Stimulated activated CD4-positive, alpha-beta T cell treated with anti-CD3 and anti-CD28 coated beads, TNF-alpha, amount 100 ng/mL, for 24 hours (primary cell): ENCODE results near the gene COL6A6.

Experiments
- DNase-seq, 3 experiments: peaks; one replicate each; pipeline ENCODE4 v3.0.0-alpha.2; 2020; ENCODE audit warnings: low read depth in 3 of 3

Gene COL6A6

DNA sequence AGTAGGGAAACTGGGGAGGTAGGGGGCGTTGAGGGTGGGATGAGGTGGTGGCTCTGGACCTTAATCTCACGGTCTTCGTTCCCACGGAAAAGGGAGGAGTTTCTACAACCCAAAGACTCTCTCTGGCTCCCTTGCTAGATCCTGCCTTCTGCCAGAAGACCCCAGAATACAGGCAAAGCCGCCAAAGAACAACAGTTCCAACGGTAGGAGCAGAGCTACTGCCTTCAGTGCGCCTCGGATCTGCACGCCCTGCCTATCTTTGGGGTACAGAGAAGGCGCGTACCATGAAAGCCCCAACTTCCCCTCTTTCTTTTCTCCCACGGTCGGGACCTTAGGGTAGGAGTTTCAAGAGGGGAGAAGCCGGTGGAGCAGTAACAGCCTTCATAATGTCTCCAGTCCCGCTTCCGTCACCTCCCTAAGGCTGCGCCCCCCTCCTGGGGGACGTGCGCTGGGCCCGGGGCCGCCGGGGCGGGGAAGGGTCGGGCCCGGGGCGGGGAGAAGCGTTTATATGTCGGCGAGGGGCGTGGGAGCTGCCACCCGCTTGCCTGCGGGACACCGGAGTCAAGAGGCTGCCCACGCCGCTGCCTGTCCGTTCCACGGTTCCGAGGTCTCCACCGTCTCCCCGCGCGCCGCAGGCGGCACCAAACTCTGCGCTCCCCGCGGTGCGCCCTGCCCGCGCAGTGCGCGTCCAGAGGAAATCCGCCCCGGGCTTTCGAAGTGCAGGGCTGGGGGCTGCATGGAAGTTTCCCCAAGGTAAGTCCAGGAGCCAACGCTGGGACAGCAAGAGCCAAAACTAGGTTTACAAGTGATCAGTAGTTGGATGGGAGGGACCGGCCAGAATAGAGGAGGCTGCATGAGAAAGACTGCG lies at the start of gene COL6A6:
COL6A6 (plus strand) TSS at position 533 of the 868 bp plus-strand sequence. CDS start 43,188 bp downstream, outside the sequence.
- no peak for DNase-seq

DNA sequence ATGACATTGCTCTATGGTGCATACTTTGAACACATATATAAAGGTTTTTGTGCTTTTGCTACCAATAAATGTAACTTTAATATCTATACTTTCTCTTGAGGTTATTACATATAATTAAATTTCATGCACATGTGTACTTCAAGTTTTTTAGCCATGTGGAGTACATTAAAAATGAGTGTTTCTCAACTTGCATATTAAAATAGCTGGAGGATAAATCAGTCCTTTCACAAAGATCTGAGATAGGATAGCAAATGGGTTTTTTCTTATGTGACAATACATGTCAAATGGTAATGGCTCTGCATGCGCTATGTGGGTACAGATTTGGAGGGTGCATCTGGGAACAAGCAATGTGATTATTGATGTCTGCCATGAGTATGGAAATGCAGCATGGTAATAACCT lies 48.7 kb upstream of the COL6A6 start:
- DNase-seq = no peak

DNA sequence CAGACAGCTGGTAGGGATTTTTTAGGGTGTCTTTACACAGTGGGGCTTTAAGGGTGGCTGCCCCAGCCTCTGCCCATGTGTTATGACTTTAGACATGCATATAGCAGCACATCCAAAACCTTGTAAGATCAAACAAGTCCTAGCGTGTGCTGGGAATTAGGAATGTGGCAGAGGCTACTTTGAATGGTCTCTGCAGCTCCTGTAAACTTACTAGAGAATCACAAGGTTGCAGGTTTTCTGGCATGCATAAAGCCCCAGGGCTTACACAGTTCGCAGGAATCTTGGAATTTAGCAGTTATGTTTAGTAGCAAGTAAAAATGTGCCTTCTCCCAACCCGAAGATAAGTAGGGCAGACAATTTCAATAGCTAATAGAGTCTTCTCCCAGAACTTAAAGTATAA lies 46.9 kb upstream of the COL6A6 start:
- no peak for DNase-seq

- DNase-seq = no peak
Observed at GRCh38 chr3:130473416-130473815, 43.6 kb upstream of the COL6A6 start.

DNA sequence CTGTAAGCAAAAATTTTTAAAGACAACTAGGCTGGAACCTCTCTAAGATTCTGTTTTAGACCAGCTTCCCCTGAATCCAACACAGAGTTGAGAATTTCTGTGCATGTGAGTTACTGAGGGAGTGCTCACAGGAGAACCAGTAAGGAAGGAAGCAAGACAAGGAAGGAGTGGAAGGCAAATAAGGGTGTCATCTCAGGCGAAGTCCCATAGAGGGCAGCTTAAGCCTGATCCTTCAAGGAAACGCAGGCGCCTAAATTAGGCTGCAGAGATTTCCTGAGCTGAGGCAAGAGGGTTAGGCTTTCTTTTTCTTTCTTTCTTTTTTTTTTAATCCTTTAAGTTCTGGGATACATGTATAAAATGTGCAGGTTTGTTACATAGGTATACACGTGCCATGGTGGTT lies 36.2 kb upstream of the COL6A6 start:
- no peak for DNase-seq

GRCh38 chr3:130488288-130488687 lies 28.7 kb upstream of the COL6A6 start:
- no peak for DNase-seq

GRCh38 chr3:130488769-130489450 lies 28.1 kb upstream of the COL6A6 start:
- no peak for DNase-seq

GRCh38 chr3:130490241-130490640 lies 26.7 kb upstream of the COL6A6 start:
- DNase-seq = no peak

DNA sequence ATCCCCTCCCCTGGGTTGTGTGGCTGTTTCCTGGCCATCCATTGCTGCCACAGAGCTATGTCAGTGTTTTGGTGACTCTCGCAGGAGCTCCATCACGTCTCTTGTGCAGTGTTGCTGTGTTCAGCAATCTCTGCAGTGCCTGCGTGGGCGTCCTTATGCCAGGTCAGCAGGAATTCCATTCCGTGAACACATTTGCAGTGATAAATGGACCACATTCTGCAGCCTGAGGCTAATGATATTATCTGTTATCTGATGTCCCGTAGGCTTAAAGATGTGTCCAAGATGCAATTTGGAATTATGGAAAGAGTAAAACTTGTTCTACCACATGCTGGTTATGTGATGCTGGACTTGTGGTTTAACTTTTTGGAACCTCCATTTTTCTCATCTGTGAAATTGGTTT lies 25.5 kb upstream of the COL6A6 start:
- DNase-seq = no peak

DNA sequence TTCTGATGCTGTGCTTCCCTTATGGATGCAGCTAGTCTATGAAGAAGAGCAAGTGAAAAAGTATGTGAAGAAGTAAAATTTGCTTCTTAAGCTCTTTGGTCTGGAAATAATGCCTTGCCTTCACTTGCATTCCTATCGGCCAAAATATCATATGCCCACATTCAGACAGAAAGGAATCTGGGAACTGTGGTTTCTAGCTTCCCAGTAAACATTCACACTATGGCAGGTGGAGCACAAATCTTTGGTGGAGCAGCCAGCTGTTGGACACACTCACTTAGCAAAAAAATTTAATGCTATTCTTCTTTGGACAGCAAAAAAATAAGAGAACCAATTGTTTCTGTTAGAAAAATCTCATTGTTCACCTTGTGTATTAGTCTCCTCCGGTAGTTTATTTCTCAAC lies 12.3 kb upstream of the COL6A6 start:
- no peak for DNase-seq

GRCh38 chr3:130506031-130506430 lies 10.9 kb upstream of the COL6A6 start:
- DNase-seq = no peak

- DNase-seq = no peak
Observed at GRCh38 chr3:130507746-130508145, 9.2 kb upstream of the COL6A6 start.

DNA sequence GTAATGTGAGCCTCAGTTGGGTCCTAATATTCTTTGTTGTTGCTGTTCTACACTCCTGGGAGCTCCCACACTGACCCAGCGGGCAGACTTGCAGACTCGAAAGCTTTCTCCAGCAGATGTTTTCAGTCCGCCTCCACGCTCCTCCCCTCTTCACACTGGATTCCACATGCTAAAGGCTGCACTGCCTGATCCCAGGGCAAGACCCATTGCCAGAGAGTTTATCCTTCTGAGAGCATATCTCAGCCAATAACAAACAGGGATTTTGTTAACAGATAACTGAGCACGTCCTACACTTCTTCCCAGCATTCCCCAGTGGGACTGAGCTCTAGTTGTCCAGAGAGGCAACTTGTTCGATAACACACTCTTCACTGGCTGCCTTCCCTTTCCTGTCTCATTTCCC lies 8.0 kb upstream of the COL6A6 start:
- no peak for DNase-seq

GRCh38 chr3:130514681-130515080 lies 2.3 kb upstream of the COL6A6 start:
- DNase-seq = no peak

DNA sequence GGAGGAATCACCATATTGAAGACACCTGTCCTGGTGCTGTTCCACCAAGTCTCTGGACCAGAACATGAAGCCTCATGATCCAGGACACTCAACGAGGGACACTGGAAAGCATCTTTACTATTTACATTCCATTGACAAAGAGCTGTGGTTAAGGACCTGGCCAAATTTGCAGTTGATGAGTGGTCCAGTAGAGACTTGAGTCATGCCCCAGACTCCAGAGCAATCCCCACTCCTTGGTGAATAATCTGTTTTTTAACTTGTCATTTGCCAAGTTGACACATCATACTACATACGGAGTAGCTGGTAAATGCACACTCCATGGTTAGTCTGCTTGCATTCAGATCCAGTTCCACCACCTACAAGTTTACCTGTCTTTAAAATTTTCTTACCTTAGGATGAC lies 1.2 kb upstream of the COL6A6 start:
- no peak for DNase-seq

DNA sequence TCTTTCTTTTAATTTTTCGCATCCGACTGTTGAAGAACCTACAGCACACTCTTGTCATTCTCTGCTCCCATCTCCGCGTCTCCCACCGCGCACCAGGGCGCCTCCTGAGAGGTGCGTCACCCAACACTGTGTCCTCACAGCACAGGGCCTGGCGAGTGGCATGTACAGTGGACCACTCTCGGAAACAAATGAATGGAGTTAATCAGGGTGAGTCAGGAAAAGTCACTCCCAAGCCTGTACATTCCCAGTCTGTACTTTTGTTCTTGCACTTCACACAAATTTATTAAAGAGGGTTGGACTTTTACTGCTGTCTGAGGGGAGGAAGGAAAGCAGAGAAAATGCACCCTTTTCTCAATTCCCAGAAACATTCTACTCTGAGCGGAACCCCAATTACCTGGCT lies 625 bp downstream of the COL6A6 start:
- DNase-seq = no peak

- no peak for DNase-seq
Observed at GRCh38 chr3:130519754-130520153, 2.8 kb downstream of the COL6A6 start.

- DNase-seq = no peak
Observed at GRCh38 chr3:130522399-130522798, 5.4 kb downstream of the COL6A6 start.

GRCh38 chr3:130527426-130527825 lies 10.4 kb downstream of the COL6A6 start:
- DNase-seq = no peak

DNA sequence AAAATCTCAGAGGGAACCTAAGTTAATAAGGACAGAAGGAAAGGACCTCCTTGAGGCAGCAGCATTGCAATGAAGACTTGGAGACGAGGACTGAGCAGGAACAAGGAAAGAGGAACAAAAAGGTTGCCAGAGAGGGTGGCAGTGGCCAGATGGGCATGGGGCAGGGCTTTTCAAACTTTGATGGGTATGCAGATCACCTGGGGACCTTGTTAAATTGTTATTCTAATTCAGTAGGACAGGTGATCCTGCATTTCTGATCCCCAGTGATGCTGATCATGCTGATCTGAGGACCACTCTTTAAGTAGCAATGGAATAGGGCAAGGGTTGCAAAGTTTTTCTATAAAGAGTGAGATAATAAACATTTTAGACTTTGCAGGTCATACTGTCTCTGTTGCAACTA lies 11.1 kb downstream of the COL6A6 start:
- no peak for DNase-seq

DNA sequence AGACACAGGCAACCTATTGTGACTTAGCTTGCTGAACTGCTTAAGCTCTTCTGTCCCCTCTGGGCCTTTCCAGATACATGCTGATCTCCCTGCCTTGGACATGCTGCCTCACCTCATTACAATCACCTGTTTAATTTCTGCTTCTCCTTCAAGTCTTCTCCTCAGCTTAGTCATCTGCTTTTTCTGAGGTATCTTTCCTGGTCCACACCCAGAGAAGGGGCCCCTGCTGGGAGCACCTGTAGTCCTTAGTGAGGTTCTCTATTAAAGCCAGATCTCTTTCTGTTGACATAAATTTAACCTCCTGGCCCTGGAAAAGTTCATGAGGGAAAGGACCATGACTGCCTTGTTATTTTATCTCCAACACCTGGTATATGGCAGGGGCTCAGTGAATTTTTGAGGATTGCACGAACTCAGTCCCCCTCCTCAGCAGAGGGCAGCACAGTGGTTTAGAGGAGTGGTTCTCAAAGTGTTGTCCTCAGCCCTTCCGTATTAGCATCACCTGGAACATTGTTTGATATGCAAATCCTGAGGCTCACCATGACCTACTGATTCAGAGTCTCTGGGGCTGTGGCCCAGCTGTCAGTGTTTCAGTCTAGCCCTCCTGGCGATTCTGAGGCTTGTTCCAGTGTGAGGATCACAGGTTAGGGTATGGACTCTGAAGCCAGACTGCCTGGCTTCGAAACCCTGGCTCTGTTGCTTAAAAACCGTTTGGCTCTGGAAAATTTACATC lies 12.7 kb downstream of the COL6A6 start:
- no peak for DNase-seq

DNA sequence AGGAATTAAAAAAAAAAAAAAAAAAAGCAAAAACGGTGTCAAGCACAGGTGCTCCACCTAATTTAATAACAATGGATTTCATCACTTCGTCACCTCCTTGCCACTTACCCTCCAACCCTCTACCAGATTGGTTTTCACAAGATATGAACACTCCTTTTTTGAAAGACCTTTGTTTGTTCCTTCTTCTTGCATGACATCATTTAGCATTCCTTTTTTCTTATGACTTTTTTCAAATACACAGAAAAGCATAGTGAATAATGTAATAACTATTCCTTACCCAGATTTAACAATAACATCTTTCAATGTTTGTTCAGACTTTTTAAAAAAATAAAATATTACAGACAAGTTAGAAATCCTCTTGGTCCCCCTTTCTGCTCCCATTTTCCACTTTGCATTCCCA lies 16.3 kb downstream of the COL6A6 start:
- no peak for DNase-seq
